Measurements from ENCODE around the gene FAM3B. TPM values are rescaled to one million over a fixed set of nuclear protein-coding genes. Genes with fewer than 3 reads are reported as not detected.

The FAM3B gene, protein sequence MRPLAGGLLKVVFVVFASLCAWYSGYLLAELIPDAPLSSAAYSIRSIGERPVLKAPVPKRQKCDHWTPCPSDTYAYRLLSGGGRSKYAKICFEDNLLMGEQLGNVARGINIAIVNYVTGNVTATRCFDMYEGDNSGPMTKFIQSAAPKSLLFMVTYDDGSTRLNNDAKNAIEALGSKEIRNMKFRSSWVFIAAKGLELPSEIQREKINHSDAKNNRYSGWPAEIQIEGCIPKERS
- total RNA-seq (13.2 TPM), polyA plus RNA-seq (8.5 TPM)
- long read RNA-seq, donor 1 = 0 reads
- long read RNA-seq, donor 2, partial matches to known transcripts = 0 of 5 reads
- long read RNA-seq, donor 2, other reads (novel, unspliced or antisense) = 0 of 5 reads
- long read RNA-seq, donor 3, partial matches to known transcripts = 0 of 5 reads
- long read RNA-seq, donor 3, other reads (novel, unspliced or antisense) = 0 of 5 reads
- long read RNA-seq, donor 4, partial matches to known transcripts = 0 of 2 reads
- long read RNA-seq, donor 4, other reads (novel, unspliced or antisense) = 0 of 2 reads
- long read RNA-seq, donor 5, partial matches to known transcripts = 5 of 14 reads
- long read RNA-seq, donor 5, other reads (novel, unspliced or antisense) = 0 of 14 reads
- long read RNA-seq, donor 6, partial matches to known transcripts = 0 of 6 reads
- long read RNA-seq, donor 6, other reads (novel, unspliced or antisense) = 0 of 6 reads
- long read RNA-seq, donor 7, partial matches to known transcripts = 8 of 13 reads
- long read RNA-seq, donor 7, other reads (novel, unspliced or antisense) = 0 of 13 reads
- long read RNA-seq, donor 8, partial matches to known transcripts = 0 of 2 reads
- long read RNA-seq, donor 8, other reads (novel, unspliced or antisense) = 0 of 2 reads
- long read RNA-seq, donor 9, partial matches to known transcripts = 0 of 3 reads
- long read RNA-seq, donor 9, other reads (novel, unspliced or antisense) = 0 of 3 reads
- long read RNA-seq, donor 10, partial matches to known transcripts = 5 of 10 reads
- long read RNA-seq, donor 10, other reads (novel, unspliced or antisense) = 0 of 10 reads

DNA sequence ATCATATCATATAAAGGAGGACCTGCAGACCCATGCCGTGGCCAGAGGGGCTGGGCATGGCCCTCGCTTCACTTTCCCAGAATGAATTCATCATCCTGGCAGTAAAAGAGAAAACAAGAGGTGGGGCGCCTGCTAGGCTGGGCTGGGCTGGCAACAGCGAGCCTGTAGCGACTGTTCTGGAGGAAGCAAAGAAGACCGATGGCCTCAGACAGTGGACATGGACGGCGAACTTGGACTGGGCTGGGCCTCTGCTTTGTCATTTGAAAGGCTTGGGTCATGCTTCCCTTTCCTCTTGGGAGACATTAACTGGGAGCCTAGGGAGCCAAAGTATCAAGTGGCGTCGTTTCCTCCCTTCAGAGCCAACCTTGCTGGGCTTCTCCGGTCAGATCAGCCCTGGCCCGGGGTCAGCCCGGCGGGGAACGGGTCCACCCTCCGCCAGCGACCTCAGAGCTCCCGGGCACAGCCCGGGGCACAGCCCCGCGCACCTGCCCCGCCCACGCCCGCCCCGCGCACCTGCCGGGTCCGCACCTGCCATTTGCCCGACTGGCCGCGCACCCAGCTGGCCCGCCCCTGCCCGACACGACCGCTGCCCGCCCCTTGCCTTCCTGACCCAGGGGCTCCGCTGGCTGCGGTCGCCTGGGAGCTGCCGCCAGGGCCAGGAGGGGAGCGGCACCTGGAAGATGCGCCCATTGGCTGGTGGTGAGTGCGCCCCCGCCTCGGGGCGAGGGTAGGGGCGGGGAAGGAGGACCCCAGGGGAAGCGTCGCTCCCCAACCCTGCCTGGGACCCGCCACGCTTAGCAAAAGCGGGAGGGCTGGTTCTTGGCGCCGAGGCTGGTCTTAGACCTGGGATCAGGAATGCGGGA is at the start of gene FAM3B:
Gene FAM3B, plus strand, starts transcription at position 602 of the 863 bp plus-strand sequence. Its CDS starts 79 bp downstream, at position 681.
- Histone ChIP-seq H3K27me3 (ENCODE audit: control insufficient read depth in 2 of 2, insufficient read depth in 1 of 2, low read length in 1 of 2) (peaks cover 0 to 18% of the 10 kb centered on the region in 2 donors), H3K4me3 (ENCODE audit: low read length in 2 of 2) (peak within 1 kb of the TSS; percentile 48 to 56), H3K4me1 (ENCODE audit: control insufficient read depth in 2 of 2, insufficient read depth in 2 of 2, low read length in 2 of 2) (peaks cover 21 to 54% of the 10 kb centered on the region in 2 donors), H3K27ac (ENCODE audit: low read depth in 1 of 2, low read length in 1 of 2) (peak within 1 kb of the TSS in 1 of 2 donors; percentile 77), H3K9me3 (ENCODE audit: control insufficient read depth in 2 of 2, insufficient read depth in 1 of 2, low read length in 1 of 2) (peaks cover 0 to 9% of the 10 kb centered on the region in 2 donors), H3K36me3 (ENCODE audit: control insufficient read depth in 2 of 2, insufficient read depth in 2 of 2, low read length in 1 of 2) (no peaks in the 10 kb centered on the region)
- WGBS = 13% methylated on average over 55 of the region's 55 CpGs
- peak in 4 of 9 donors; percentile 37 to 69 (median 46) for DNase-seq (ENCODE audit: low read depth in 6 of 9, low spot score in 9 of 9)

DNA sequence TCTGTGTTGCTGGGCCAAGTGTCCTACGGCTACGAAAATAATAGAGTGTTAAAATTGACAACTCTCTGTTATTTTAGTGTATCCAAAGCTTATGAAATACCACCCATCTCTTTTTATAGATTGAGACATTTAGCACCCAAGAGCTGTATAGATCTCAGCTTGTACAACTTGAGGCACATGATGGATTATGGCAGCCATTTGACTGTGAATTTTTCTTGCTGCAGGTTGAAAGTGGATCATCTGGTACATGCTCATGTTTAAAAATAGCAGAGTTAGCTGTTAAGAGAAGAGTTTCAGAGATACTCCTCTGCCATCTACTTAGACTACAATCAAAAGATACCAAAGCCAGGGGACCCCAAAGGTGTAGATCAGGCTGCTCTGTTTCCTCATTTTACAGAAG is 49.3 kb upstream of the FAM3B start:
- DNase-seq (ENCODE audit: low read depth in 6 of 9, low spot score in 9 of 9) = no peak
- Histone ChIP-seq H3K9me3 (ENCODE audit: control insufficient read depth in 2 of 2, insufficient read depth in 1 of 2, low read length in 1 of 2) (no peaks in the 10 kb centered on the region), H3K27me3 (ENCODE audit: control insufficient read depth in 2 of 2, insufficient read depth in 1 of 2, low read length in 1 of 2) (peaks cover 0 to 3% of the 10 kb centered on the region in 2 donors), H3K27ac (ENCODE audit: low read depth in 1 of 2, low read length in 1 of 2) (no peak overlapping the region), H3K4me3 (ENCODE audit: low read length in 2 of 2) (no peak overlapping the region), H3K4me1 (ENCODE audit: control insufficient read depth in 2 of 2, insufficient read depth in 2 of 2, low read length in 2 of 2) (no peaks in the 10 kb centered on the region), H3K36me3 (ENCODE audit: control insufficient read depth in 2 of 2, insufficient read depth in 2 of 2, low read length in 1 of 2) (no peaks in the 10 kb centered on the region)
- WGBS = 98% methylated on average over 2 of the region's 2 CpGs

DNA sequence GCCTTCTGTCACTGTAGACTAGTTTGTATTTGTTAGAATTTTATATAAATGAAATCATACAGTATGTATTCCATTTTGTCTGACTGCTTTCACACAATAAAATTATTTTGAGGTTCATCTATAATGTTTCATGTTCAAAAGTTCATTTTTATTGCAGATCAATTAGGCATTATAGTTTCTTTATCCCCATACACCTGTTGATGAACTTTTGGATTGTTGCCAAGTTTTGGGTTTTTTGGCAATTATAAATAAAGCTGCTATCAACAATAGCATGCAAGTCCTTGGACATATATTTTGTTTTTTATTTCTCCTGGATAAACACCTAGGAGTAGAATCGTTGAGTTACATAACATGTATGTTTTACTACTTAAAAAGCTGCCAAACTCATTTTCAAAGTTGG is 47.1 kb upstream of the FAM3B start:
- no peak overlapping the region for H3K4me3 ChIP-seq (ENCODE audit: low read length in 2 of 2)
- no peak for DNase-seq (ENCODE audit: low read depth in 6 of 9, low spot score in 9 of 9)
- no peaks in the 10 kb centered on the region for H3K4me1 ChIP-seq (ENCODE audit: control insufficient read depth in 2 of 2, insufficient read depth in 2 of 2, low read length in 2 of 2)
- H3K27me3 ChIP-seq (ENCODE audit: control insufficient read depth in 2 of 2, insufficient read depth in 1 of 2, low read length in 1 of 2) = peaks cover 0 to 3% of the 10 kb centered on the region in 2 donors
- no peak overlapping the region for H3K27ac ChIP-seq (ENCODE audit: low read depth in 1 of 2, low read length in 1 of 2)
- no peaks in the 10 kb centered on the region for H3K9me3 ChIP-seq (ENCODE audit: control insufficient read depth in 2 of 2, insufficient read depth in 1 of 2, low read length in 1 of 2)
- 93% methylated on average over 1 of the region's 1 CpG for WGBS
- H3K36me3 ChIP-seq (ENCODE audit: control insufficient read depth in 2 of 2, insufficient read depth in 2 of 2, low read length in 1 of 2) = no peaks in the 10 kb centered on the region

DNA sequence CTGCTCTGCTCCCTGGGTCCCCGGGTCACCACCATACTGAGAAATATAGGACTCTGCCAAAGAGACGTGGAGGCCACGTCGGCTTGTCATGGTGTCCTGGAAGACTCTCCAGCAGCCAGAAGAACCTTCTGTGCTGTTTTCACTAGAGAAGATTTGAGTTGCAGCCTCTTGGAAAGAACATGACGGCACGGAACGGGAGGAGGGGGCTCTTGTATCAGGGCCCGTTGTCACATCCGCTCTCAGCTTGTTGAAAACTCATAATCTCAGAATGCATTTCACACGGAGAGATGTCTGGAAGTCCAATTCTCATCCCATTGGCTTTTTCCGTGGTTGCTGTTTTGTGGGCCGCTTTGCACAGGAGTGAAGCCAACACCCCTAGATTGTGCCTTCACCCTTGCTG is 39.4 kb upstream of the FAM3B start:
- H3K27me3 ChIP-seq (ENCODE audit: control insufficient read depth in 2 of 2, insufficient read depth in 1 of 2, low read length in 1 of 2) = peaks cover 0 to 20% of the 10 kb centered on the region in 2 donors
- H3K36me3 ChIP-seq (ENCODE audit: control insufficient read depth in 2 of 2, insufficient read depth in 2 of 2, low read length in 1 of 2) = no peaks in the 10 kb centered on the region
- H3K4me3 ChIP-seq (ENCODE audit: low read length in 2 of 2) = no peak overlapping the region
- H3K9me3 ChIP-seq (ENCODE audit: control insufficient read depth in 2 of 2, insufficient read depth in 1 of 2, low read length in 1 of 2) = no peaks in the 10 kb centered on the region
- WGBS = 91% methylated on average over 12 of the region's 12 CpGs
- no peaks in the 10 kb centered on the region for H3K4me1 ChIP-seq (ENCODE audit: control insufficient read depth in 2 of 2, insufficient read depth in 2 of 2, low read length in 2 of 2)
- no peak overlapping the region for H3K27ac ChIP-seq (ENCODE audit: low read depth in 1 of 2, low read length in 1 of 2)
- no peak for DNase-seq (ENCODE audit: low read depth in 6 of 9, low spot score in 9 of 9)

DNA sequence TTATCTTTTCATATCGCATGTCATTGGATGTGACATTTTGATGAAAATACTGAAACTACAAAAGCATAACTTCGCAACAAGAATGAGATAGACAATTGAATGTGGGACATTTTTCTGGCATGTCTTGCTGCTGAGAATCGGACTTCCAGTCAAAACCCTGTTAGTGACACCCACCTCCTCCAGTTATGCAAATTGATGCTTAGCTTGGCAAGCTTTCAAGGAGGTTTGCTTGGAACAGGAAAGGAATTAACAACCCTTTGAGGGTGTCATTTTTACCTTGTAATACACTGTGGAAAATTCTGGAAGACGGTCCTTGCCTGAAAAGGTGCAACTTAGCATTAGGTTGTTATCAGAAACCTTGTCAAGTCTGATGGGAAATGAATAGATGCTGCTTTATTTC is 38.8 kb upstream of the FAM3B start:
- Histone ChIP-seq H3K36me3 (ENCODE audit: control insufficient read depth in 2 of 2, insufficient read depth in 2 of 2, low read length in 1 of 2) (no peaks in the 10 kb centered on the region), H3K9me3 (ENCODE audit: control insufficient read depth in 2 of 2, insufficient read depth in 1 of 2, low read length in 1 of 2) (no peaks in the 10 kb centered on the region), H3K4me3 (ENCODE audit: low read length in 2 of 2) (no peak overlapping the region), H3K27me3 (ENCODE audit: control insufficient read depth in 2 of 2, insufficient read depth in 1 of 2, low read length in 1 of 2) (peaks cover 5 to 25% of the 10 kb centered on the region in 2 donors), H3K4me1 (ENCODE audit: control insufficient read depth in 2 of 2, insufficient read depth in 2 of 2, low read length in 2 of 2) (peaks cover 0 to under 1% of the 10 kb centered on the region in 2 donors), H3K27ac (ENCODE audit: low read depth in 1 of 2, low read length in 1 of 2) (no peak overlapping the region)
- no peak for DNase-seq (ENCODE audit: low read depth in 6 of 9, low spot score in 9 of 9)
- WGBS = 89% methylated on average over 4 of the region's 4 CpGs

DNA sequence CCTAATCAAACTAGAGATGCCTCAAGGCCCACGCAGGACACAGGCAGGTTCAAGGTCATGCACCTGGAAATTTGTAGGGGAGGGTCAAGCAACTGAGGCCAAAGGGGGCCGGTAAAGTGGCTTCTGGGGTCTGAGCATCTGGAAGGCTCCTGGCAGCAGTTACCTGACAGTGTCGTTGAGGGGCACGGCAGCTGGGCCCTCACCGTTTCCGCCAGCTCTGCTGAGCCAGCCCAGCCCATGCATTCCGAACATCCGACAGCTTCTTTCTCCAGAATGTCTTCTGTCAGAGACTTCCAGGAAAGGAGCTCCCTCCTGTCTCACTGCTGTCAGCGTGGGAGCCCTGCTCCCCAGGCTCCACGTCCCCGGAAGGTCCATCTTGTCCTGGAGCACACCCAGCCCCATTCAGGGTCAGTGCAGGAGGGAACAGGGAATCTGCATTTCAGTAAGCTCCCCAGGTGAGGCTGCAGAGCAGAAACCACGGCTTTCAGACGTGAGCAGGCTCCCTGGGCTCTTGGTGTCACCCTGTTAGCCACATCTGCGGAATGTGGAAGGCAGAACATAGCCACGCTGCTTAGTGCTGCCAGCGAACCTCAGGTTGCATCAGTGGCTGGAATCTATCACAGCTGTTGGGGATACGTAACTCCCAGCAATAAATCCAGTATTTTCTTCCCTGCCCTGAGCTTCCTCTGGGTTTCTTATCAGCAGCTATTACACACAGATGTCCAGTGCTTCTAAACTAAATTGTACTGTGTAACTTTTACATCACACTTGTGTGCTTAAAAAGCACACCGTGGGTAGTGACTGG is 36.3 kb upstream of the FAM3B start:
- 82% methylated on average over 18 of the region's 18 CpGs for WGBS
- Histone ChIP-seq H3K9me3 (ENCODE audit: control insufficient read depth in 2 of 2, insufficient read depth in 1 of 2, low read length in 1 of 2) (no peaks in the 10 kb centered on the region), H3K36me3 (ENCODE audit: control insufficient read depth in 2 of 2, insufficient read depth in 2 of 2, low read length in 1 of 2) (no peaks in the 10 kb centered on the region), H3K4me3 (ENCODE audit: low read length in 2 of 2) (no peak overlapping the region), H3K27ac (ENCODE audit: low read depth in 1 of 2, low read length in 1 of 2) (no peak overlapping the region), H3K4me1 (ENCODE audit: control insufficient read depth in 2 of 2, insufficient read depth in 2 of 2, low read length in 2 of 2) (peaks cover 0 to 16% of the 10 kb centered on the region in 2 donors), H3K27me3 (ENCODE audit: control insufficient read depth in 2 of 2, insufficient read depth in 1 of 2, low read length in 1 of 2) (peaks cover 7 to 27% of the 10 kb centered on the region in 2 donors)
- no peak for DNase-seq (ENCODE audit: low read depth in 6 of 9, low spot score in 9 of 9)

DNA sequence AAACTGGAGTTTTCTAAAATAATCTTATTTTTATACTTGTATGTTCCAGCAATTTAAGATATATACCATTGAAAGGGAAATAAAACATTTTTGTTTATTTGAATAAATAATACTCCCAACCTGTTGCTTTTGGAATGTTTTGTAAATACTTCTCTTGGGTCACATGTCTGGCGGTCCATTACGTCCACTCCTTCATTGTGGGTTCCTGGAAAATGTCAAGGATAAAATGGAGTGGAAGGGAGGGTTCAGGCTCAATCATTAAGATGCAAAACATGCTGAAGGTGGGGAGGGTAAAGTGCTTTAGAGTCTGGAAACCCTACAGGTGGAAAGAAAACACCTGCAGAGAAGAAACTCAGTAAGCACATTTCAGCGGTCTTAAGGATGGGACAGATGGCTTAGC is 34.2 kb upstream of the FAM3B start:
- DNase-seq (ENCODE audit: low read depth in 6 of 9, low spot score in 9 of 9) = no peak
- no peak overlapping the region for H3K4me3 ChIP-seq (ENCODE audit: low read length in 2 of 2)
- H3K4me1 ChIP-seq (ENCODE audit: control insufficient read depth in 2 of 2, insufficient read depth in 2 of 2, low read length in 2 of 2) = peaks cover 0 to 16% of the 10 kb centered on the region in 2 donors
- H3K27ac ChIP-seq (ENCODE audit: low read depth in 1 of 2, low read length in 1 of 2) = no peak overlapping the region
- peaks cover 7 to 23% of the 10 kb centered on the region in 2 donors for H3K27me3 ChIP-seq (ENCODE audit: control insufficient read depth in 2 of 2, insufficient read depth in 1 of 2, low read length in 1 of 2)
- no peaks in the 10 kb centered on the region for H3K36me3 ChIP-seq (ENCODE audit: control insufficient read depth in 2 of 2, insufficient read depth in 2 of 2, low read length in 1 of 2)
- no peaks in the 10 kb centered on the region for H3K9me3 ChIP-seq (ENCODE audit: control insufficient read depth in 2 of 2, insufficient read depth in 1 of 2, low read length in 1 of 2)
- WGBS = 73% methylated on average over 3 of the region's 3 CpGs
